ENCODE measurements around the gene AWAT2.

- TF ChIP-seq CTCF (IDR thresholded peaks at IDR 0.05; ENCODE audit: borderline replicate concordance, extremely low read depth, low read length, poor library complexity, severe bottlenecking) (no peak), EZH2 (IDR thresholded peaks at IDR 0.05; ENCODE audit: borderline replicate concordance, low read depth, low read length, severe bottlenecking) (no peak)
These were observed 27.1 kb downstream of the AWAT2 start for GRCh38 chrX:70022616-70023015.

Measured in DND-41 (cell line).